ENCODE measurements around the gene RER1.

RER1 gene

GRCh38 chr1:2391041-2391930 lies at the start of gene RER1, which contains the start of gene MORN1:
RER1 (plus strand) TSS chr1:2391841; CDS start chr1:2395791, 3,950 bp downstream.
MORN1 (minus strand) TSS chr1:2391554; CDS start chr1:2391533, 21 bp downstream.
- peak; percentile 97 for DNase-seq

- DNase-seq = no peak
These were observed 49.1 kb upstream of the RER1 start for GRCh38 chr1:2342384-2343022.

- no peak for DNase-seq
These were observed 48.4 kb upstream of the RER1 start for GRCh38 chr1:2343023-2343935.

GRCh38 chr1:2344121-2344681 lies 47.4 kb upstream of the RER1 start:
- DNase-seq = peak; percentile 80

- DNase-seq = no peak
These were observed 46.8 kb upstream of the RER1 start for GRCh38 chr1:2344744-2345296.

- DNase-seq = no peak
These were observed 46.2 kb upstream of the RER1 start for GRCh38 chr1:2345297-2346075.

- no peak for DNase-seq
These were observed 44.8 kb upstream of the RER1 start for GRCh38 chr1:2346691-2347408.

GRCh38 chr1:2347409-2347785 lies 44.2 kb upstream of the RER1 start:
- DNase-seq = no peak

GRCh38 chr1:2347896-2348295 lies 43.7 kb upstream of the RER1 start:
- no peak for DNase-seq

- no peak for DNase-seq
These were observed 43.0 kb upstream of the RER1 start for GRCh38 chr1:2348346-2349325.

- DNase-seq = no peak
These were observed 41.8 kb upstream of the RER1 start for GRCh38 chr1:2349806-2350205.

- no peak for DNase-seq
These were observed 41.1 kb upstream of the RER1 start for GRCh38 chr1:2350501-2350900.

GRCh38 chr1:2350911-2351655 lies 40.6 kb upstream of the RER1 start:
- no peak for DNase-seq

GRCh38 chr1:2351723-2352122 lies 39.9 kb upstream of the RER1 start:
- no peak for DNase-seq

- no peak for DNase-seq
These were observed 39.2 kb upstream of the RER1 start for GRCh38 chr1:2352341-2352896.

- DNase-seq = no peak
These were observed 38.6 kb upstream of the RER1 start for GRCh38 chr1:2352897-2353550.

GRCh38 chr1:2353551-2354438 lies 37.8 kb upstream of the RER1 start:
- DNase-seq = no peak

Data from DMS79 treated with DMSO at 0.1 percent for 48 hours (cell line).